Endothelial cell of umbilical vein (primary cell): ENCODE data around the gene SOHLH1. TPM values are rescaled to one million over a fixed set of nuclear protein-coding genes. Genes with fewer than 3 reads are reported as not detected.

Source experiments
- BruUV-seq: library from RNA; stranded (reverse); fragments of 400-500 nt; replicated peaks from 2 replicates; lab custom pipeline; 2021; lab: Mats Ljungman, UMichigan
- CTCF ChIA-PET: fragments of 300-600, 350-600 bp; sonication (Branson Sonifier 250); formaldehyde crosslinking; loops from one replicate; lab custom pipeline; 2021; ENCODE audit warnings: antibody characterized with exemption, inconsistent platforms; lab: Charles Lee
- POLR2A ChIA-PET: fragments of 300-600, 350-600 bp; sonication (Branson Sonifier 250); formaldehyde crosslinking; loops from one replicate; lab custom pipeline; 2021; ENCODE audit warnings: antibody characterized with exemption, inconsistent platforms; lab: Charles Lee
- DNase-seq: peaks from one replicate; pipeline ENCODE4 v3.0.0-alpha.2; 2011; ENCODE audit warnings: low read depth, low spot score
- FAIRE-seq: peaks from 2 replicates; lab custom pipeline; 2011; peaks lifted over from hg19 to GRCh38; lab: Jason Lieb, UNC
- H2AFZ ChIP-seq: 2 replicates; pipeline ENCODE4 v1.6.0; 2012; ENCODE audit warnings: low read depth, low read length, control low read depth, inconsistent platforms
- H3K27ac ChIP-seq: 2 replicates; pipeline ENCODE4 v1.5.1; 2011; ENCODE audit warnings: low read depth, mild to moderate bottlenecking, control low read depth, low read length, moderate library complexity; ENCODE audit not compliant: insufficient read depth
- H3K27me3 ChIP-seq, 2 experiments: 2 replicates each; pipeline versions ENCODE4 v1.6.0 to v1.6.1; 2011; ENCODE audit warnings: low read length in 2 of 2, mixed read lengths in 1 of 2; ENCODE audit not compliant: control insufficient read depth in 2 of 2, insufficient read depth in 2 of 2
- H3K36me3 ChIP-seq, 2 experiments: 2 replicates in 1 of 2; 3 replicates in 1 of 2; pipeline ENCODE4 v1.5.1; 2011; ENCODE audit warnings: low read length in 2 of 2, mild to moderate bottlenecking in 1 of 2, moderate library complexity in 1 of 2; ENCODE audit not compliant: control insufficient read depth in 2 of 2, insufficient read depth in 2 of 2; ENCODE audit errors: extremely low read depth in 1 of 2
- H3K4me1 ChIP-seq: 3 replicates; pipeline ENCODE4 v1.5.1; 2011; ENCODE audit warnings: mild to moderate bottlenecking, low read length; ENCODE audit not compliant: control insufficient read depth, insufficient read depth; ENCODE audit errors: extremely low read depth
- H3K4me2 ChIP-seq: 2 replicates; pipeline ENCODE4 v1.6.1; 2011; ENCODE audit warnings: low read length, control low read depth, mixed read lengths; ENCODE audit not compliant: insufficient read depth
- H3K4me3 ChIP-seq, 3 experiments: fragments of 200-600 bp in 1 of 3; sonication (generic), shearing (Covaris generic) in 1 of 3; replicated peaks in 1 of 3; 2 replicates each; pipeline ENCODE4 v1.5.1; 2011 to 2016; ENCODE audit warnings: control low read depth in 3 of 3, low read length in 3 of 3, mild to moderate bottlenecking in 2 of 3, inconsistent platforms in 1 of 3, low read depth in 1 of 3, moderate library complexity in 1 of 3; ENCODE audit not compliant: insufficient read depth in 1 of 3
- H3K79me2 ChIP-seq: 2 replicates; pipeline ENCODE4 v1.6.0; 2012; ENCODE audit warnings: low read length, inconsistent platforms; ENCODE audit not compliant: control insufficient read depth, insufficient read depth
- H3K9ac ChIP-seq: replicated peaks from 2 replicates; pipeline ENCODE3; 2011; ENCODE audit warnings: low read length, control low read depth; ENCODE audit not compliant: insufficient read depth; ENCODE audit errors: extremely low read depth
- H3K9me1 ChIP-seq: replicated peaks from 3 replicates; pipeline ENCODE4 v1.6.0; 2011; ENCODE audit warnings: mild to moderate bottlenecking, low read length; ENCODE audit not compliant: control insufficient read depth, insufficient read depth; ENCODE audit errors: extremely low read depth
- H3K9me3 ChIP-seq: replicated peaks from 2 replicates; pipeline ENCODE4 v1.5.1; 2012; ENCODE audit warnings: low read length, inconsistent platforms; ENCODE audit not compliant: control insufficient read depth, insufficient read depth
- H4K20me1 ChIP-seq: replicated peaks from 2 replicates; pipeline ENCODE3; 2011; ENCODE audit warnings: mild to moderate bottlenecking, low read length; ENCODE audit not compliant: control insufficient read depth, insufficient read depth; ENCODE audit errors: extremely low read depth
- EZH2 ChIP-seq: IDR thresholded peaks from 2 replicates; pipeline ENCODE4 v1.6.1; 2012; ENCODE audit warnings: borderline replicate concordance, low read depth, mild to moderate bottlenecking, moderate library complexity, low read length, inconsistent platforms; ENCODE audit not compliant: severe bottlenecking
- FOS ChIP-seq: IDR thresholded peaks from 2 replicates; pipeline ENCODE4 v1.6.1; 2011; ENCODE audit warnings: mild to moderate bottlenecking, low read length, moderate library complexity, borderline replicate concordance; ENCODE audit not compliant: insufficient read depth
- GATA2 ChIP-seq: IDR thresholded peaks from 2 replicates; pipeline ENCODE4 v1.7.0; 2011; ENCODE audit warnings: low read depth, mild to moderate bottlenecking, moderate library complexity, mixed read lengths, low read length; ENCODE audit not compliant: insufficient read length, insufficient read depth
- JUN ChIP-seq: IDR thresholded peaks from 2 replicates; pipeline ENCODE4 v1.6.1; 2011; ENCODE audit warnings: borderline replicate concordance, low read depth; ENCODE audit not compliant: insufficient read length, insufficient read depth
- MYC ChIP-seq: IDR thresholded peaks from one replicate; pipeline ENCODE4 v1.6.1; 2011; ENCODE audit warnings: mild to moderate bottlenecking, low read depth, low read length
- POLR2A ChIP-seq: IDR thresholded peaks from 2 replicates; pipeline ENCODE4 v1.6.1; 2012; ENCODE audit warnings: low read depth, mild to moderate bottlenecking, control low read depth, low read length
- POLR2AphosphoS5 ChIP-seq: IDR thresholded peaks from 2 replicates; pipeline ENCODE4 v1.6.1; 2012; ENCODE audit warnings: low read depth, mild to moderate bottlenecking, control low read depth, low read length, moderate library complexity; ENCODE audit not compliant: insufficient read depth
- dilution Hi-C: fragments of 300-500 bp; cut with MboI; formaldehyde crosslinking; loops from one replicate; pipeline ENCODE4 v1.15.0; 2019; ENCODE audit warnings: low sequenced_read_pairs; ENCODE audit not compliant: extremely low pct_ligation_motif_present
- intact Hi-C: fragments of 100-400 bp; cut with micrococcal nuclease; formaldehyde crosslinking; loops from one replicate; pipeline ENCODE4 v1.10.0; 2022
- polyA plus RNA-seq, 4 experiments: library from polyadenylated mRNA; depleted of rRNA in 3 of 4; stranded (reverse) in 3 of 4; unstranded in 1 of 4; fragments of >200 nt; gene quantifications; 2 replicates each; pipeline versions ENCODE4 v1.2.1 to v1.2.3, GENCODE V29; 2011 to 2012; ENCODE audit warnings: missing spikeins in 1 of 4
- total RNA-seq: library from RNA; stranded (reverse); gene quantifications from 2 replicates; pipeline ENCODE4 v1.2.3, GENCODE V29; 2021
- TF ChIP-seq, protein P1 (sequence below), 2 donors: IDR thresholded peaks; 1 replicate in 1 of 2; 2 replicates in 1 of 2; pipeline ENCODE4 v1.5.1; 2011; ENCODE audit warnings: low read length in 2 of 2, mild to moderate bottlenecking in 2 of 2, moderate library complexity in 2 of 2, control low read depth in 1 of 2, inconsistent platforms in 1 of 2, low read depth in 1 of 2; ENCODE audit not compliant: insufficient read depth in 1 of 2; ENCODE audit errors: extremely low read depth in 1 of 2
- TF ChIP-seq, protein P2 (sequence below): IDR thresholded peaks from 2 replicates; pipeline ENCODE4 v1.6.1; 2011; ENCODE audit not compliant: insufficient read depth, insufficient read length

The SOHLH1 gene
- total and polyA plus RNA-seq, 2 donors (not counting 3 experiments of a cell fraction or from before 2014, with no cell fraction given), result not detected

DNA sequence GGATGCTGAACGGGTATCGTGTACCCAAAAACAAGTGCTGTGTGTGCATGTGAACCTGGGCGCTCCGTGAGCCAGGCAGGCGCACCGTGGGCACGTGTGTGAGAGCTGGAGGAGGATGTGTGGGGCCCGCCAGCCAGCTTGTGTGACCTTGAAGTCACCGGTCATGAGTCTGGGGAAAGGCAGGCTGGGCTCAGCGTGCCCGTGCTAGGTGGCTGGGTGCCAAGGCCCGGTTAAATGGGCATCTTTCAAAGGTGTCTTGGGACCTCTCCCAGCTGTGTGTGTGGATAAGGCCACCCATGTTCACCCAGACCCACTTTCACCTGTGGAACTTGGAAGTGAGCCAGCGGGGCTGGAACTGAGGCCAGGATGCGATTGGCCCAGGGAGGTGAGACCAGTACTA is 6.1 kb upstream of the SOHLH1 start:
- ChIA-PET POLR2A (no interaction called here), CTCF (interaction anchor here (1.6 kb wide), 1 partner anchor 92 kb away, joined by 5 read pairs; no protein-coding TSS in a partner anchor)
- no peak for TF ChIP-seq GATA2
- TF ChIP-seq JUN, result no peak
- TF ChIP-seq, protein P1, sequence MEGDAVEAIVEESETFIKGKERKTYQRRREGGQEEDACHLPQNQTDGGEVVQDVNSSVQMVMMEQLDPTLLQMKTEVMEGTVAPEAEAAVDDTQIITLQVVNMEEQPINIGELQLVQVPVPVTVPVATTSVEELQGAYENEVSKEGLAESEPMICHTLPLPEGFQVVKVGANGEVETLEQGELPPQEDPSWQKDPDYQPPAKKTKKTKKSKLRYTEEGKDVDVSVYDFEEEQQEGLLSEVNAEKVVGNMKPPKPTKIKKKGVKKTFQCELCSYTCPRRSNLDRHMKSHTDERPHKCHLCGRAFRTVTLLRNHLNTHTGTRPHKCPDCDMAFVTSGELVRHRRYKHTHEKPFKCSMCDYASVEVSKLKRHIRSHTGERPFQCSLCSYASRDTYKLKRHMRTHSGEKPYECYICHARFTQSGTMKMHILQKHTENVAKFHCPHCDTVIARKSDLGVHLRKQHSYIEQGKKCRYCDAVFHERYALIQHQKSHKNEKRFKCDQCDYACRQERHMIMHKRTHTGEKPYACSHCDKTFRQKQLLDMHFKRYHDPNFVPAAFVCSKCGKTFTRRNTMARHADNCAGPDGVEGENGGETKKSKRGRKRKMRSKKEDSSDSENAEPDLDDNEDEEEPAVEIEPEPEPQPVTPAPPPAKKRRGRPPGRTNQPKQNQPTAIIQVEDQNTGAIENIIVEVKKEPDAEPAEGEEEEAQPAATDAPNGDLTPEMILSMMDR (IDR thresholded peaks at IDR 0.05; ENCODE audit: extremely low read depth in 1 of 2, insufficient read depth in 1 of 2, low read depth in 1 of 2, low read length in 2 of 2), result no peak
- no peak for TF ChIP-seq POLR2AphosphoS5
- no peak for TF ChIP-seq MYC
- TF ChIP-seq EZH2, result no peak
- no peak for TF ChIP-seq POLR2A
- no peak for TF ChIP-seq FOS
- TF ChIP-seq, protein P2, sequence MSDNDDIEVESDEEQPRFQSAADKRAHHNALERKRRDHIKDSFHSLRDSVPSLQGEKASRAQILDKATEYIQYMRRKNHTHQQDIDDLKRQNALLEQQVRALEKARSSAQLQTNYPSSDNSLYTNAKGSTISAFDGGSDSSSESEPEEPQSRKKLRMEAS, result no peak
- H3K79me2 ChIP-seq, result no peaks in the 10 kb centered on the region
- H4K20me1 ChIP-seq, result no peaks in the 10 kb centered on the region
- DNase-seq (no peak), FAIRE-seq (no peak)
- no TSS peak for BruUV-seq
- H3K27ac ChIP-seq, result no peak overlapping the region
- H3K4me1 ChIP-seq, result peaks cover 2% of the 10 kb centered on the region
- H3K36me3 ChIP-seq, result no peaks in the 10 kb centered on the region
- peaks cover 2% of the 10 kb centered on the region in 2 experiments for H3K27me3 ChIP-seq
- dilution Hi-C loops, result no loop called here
- H3K9me3 ChIP-seq, result no peaks in the 10 kb centered on the region
- intact Hi-C loops, result no loop called here
- no peak overlapping the region for H2AFZ ChIP-seq
- H3K4me2 ChIP-seq, result no peak overlapping the region
- no peak overlapping the region for H3K4me3 ChIP-seq
- no peak overlapping the region for H3K9ac ChIP-seq
- no peaks in the 10 kb centered on the region for H3K9me1 ChIP-seq
